Erythroblast (primary cell): ENCODE data around the gene GNG7.
"Not testable (repeated sequence)": the region's sequence is repeated elsewhere in the genome, so short reads cannot be mapped to it uniquely, and the experiment has no call there.

Source experiments
- DNase-seq, 2 experiments: peaks; one replicate each; lab custom pipeline; 2025; lab: John Stamatoyannopoulos, UW
- GATA1 ChIP-seq: IDR thresholded peaks from 2 replicates; pipeline ENCODE4 v1.6.1; 2011; ENCODE audit warnings: low read depth, mild to moderate bottlenecking, control low read depth, low read length, moderate library complexity
- POLR2A ChIP-seq: IDR thresholded peaks from 2 replicates; pipeline ENCODE4 v1.6.1; 2011; ENCODE audit warnings: mild to moderate bottlenecking, low read length

The GNG7 gene

GRCh38 chr19:2550431-2551171, 151.9 kb downstream of the GNG7 start:
- DNase-seq, result no peak

GRCh38 chr19:2549701-2550191, 152.7 kb downstream of the GNG7 start:
- no peak for DNase-seq

More at GRCh38 chr19:2550431-2551171, 151.9 kb downstream of the GNG7 start:
- TF ChIP-seq GATA1 (no peak), POLR2A (no peak)

GRCh38 chr19:2548966-2549365, 153.5 kb downstream of the GNG7 start:
- DNase-seq, result no peak
- TF ChIP-seq GATA1, result no peak

More at GRCh38 chr19:2549701-2550191, 152.7 kb downstream of the GNG7 start:
- TF ChIP-seq GATA1 (no peak), POLR2A (no peak)

- TF ChIP-seq GATA1 (no peak), POLR2A (no peak)
- DNase-seq, result no peak
Measured at GRCh38 chr19:2547721-2548120, 154.8 kb downstream of the GNG7 start.

GRCh38 chr19:2547033-2547680, 155.3 kb downstream of the GNG7 start:
- TF ChIP-seq GATA1 (no peak), POLR2A (no peak)
- no peak for DNase-seq

- TF ChIP-seq POLR2A (no peak), GATA1 (no peak)
- peak; percentile 30 to 49 for DNase-seq
Measured at GRCh38 chr19:2546128-2547032, 156.1 kb downstream of the GNG7 start.

GRCh38 chr19:2545416-2546127, 156.9 kb downstream of the GNG7 start:
- not testable (repeated sequence) for DNase-seq

- no peak for TF ChIP-seq POLR2A
- no peak for DNase-seq
Measured at GRCh38 chr19:2544576-2545415, 157.7 kb downstream of the GNG7 start.

- TF ChIP-seq POLR2A (no peak), GATA1 (no peak)
- peak in 1 of 2 experiments; percentile 24 for DNase-seq
Measured at GRCh38 chr19:2543463-2544442, 158.7 kb downstream of the GNG7 start.

- not testable (repeated sequence) for DNase-seq
Measured at GRCh38 chr19:2543072-2543462, 159.4 kb downstream of the GNG7 start.

- TF ChIP-seq GATA1, result no peak
- no peak for TF ChIP-seq POLR2A
Measured at GRCh38 chr19:2542341-2543069, 160.0 kb downstream of the GNG7 start.

More at GRCh38 chr19:2542341-2543069, 160.0 kb downstream of the GNG7 start:
- DNase-seq, result no peak
